ENCODE measurements around the gene HTRA2.

DNA sequence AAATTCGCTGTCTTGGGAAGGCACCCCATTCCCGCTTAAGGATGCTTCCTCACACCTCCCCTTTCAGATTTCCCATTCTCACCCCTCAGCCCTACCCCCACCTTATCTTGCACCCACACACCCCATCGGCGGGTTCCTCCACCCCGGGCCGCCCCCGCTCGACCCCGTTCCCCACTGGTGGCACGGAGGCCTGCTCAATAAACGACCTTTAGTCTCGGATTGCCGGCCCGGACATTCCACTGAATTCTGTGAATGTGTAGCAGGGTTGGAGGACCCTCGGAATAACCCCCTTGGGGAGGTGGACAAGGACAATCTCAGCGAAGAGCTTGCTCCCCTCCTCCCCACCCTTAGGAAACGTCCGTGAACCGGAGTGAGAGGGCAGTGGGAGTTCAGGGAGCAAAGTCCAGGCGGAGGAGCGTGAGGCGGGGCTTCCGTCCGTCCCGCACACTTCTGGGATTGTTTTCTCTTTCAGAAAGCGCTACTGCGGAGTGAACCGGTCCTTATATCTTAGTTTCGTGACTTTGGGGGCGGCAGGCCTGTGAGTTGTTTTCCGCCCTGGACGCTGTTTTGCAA is 27.5 kb upstream of the HTRA2 start:
- TF ChIP-seq, protein P1, sequence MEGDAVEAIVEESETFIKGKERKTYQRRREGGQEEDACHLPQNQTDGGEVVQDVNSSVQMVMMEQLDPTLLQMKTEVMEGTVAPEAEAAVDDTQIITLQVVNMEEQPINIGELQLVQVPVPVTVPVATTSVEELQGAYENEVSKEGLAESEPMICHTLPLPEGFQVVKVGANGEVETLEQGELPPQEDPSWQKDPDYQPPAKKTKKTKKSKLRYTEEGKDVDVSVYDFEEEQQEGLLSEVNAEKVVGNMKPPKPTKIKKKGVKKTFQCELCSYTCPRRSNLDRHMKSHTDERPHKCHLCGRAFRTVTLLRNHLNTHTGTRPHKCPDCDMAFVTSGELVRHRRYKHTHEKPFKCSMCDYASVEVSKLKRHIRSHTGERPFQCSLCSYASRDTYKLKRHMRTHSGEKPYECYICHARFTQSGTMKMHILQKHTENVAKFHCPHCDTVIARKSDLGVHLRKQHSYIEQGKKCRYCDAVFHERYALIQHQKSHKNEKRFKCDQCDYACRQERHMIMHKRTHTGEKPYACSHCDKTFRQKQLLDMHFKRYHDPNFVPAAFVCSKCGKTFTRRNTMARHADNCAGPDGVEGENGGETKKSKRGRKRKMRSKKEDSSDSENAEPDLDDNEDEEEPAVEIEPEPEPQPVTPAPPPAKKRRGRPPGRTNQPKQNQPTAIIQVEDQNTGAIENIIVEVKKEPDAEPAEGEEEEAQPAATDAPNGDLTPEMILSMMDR (conservative IDR thresholded peaks at IDR 0.05) = no peak
- no peak for TF ChIP-seq ZFX (IDR thresholded peaks at IDR 0.05)

All from C4-2B (cell line).